MCF 10A (cell line): Measurements from ENCODE around the gene ATP5MC3. TPM values are rescaled to one million over a fixed set of nuclear protein-coding genes. Genes with fewer than 3 reads are reported as not detected.

Experiments used
- BruUV-seq: library from RNA; stranded (reverse); fragments of 400-500 nt; replicated peaks from 2 replicates; lab custom pipeline; 2021; lab: Mats Ljungman, UMichigan
- CTCF ChIA-PET: fragments of 300-600 bp; sonication (Branson Sonifier 250); formaldehyde crosslinking; extraction: SDS; loops from one replicate; lab custom pipeline; 2021; ENCODE audit warnings: antibody characterized with exemption, inconsistent platforms; lab: Yijun Ruan, JAX
- POLR2A ChIA-PET: fragments of 300-600, 350-650 bp; sonication (Branson Sonifier 250); formaldehyde crosslinking; extraction: SDS; loops from one replicate; lab custom pipeline; 2020; ENCODE audit warnings: antibody characterized with exemption, inconsistent platforms; lab: Yijun Ruan, JAX
- DNase-seq: peaks from one replicate; pipeline ENCODE4 v3.0.0-alpha.2; 2018; ENCODE audit not compliant: unreplicated experiment
- H3K27ac Mint-ChIP-seq: one replicate; pipeline ENCODE4 v1.8.0; 2022; ENCODE audit warnings: mild to moderate bottlenecking, low read depth, mixed read lengths; ENCODE audit not compliant: unreplicated experiment
- H3K27me3 Mint-ChIP-seq: one replicate; pipeline ENCODE4 v1.8.0; 2022; ENCODE audit warnings: mixed read lengths; ENCODE audit not compliant: insufficient read depth, unreplicated experiment
- H3K36me3 Mint-ChIP-seq: one replicate; pipeline ENCODE4 v1.8.0; 2022; ENCODE audit warnings: mild to moderate bottlenecking, moderate library complexity, mixed read lengths; ENCODE audit not compliant: insufficient read depth, unreplicated experiment
- H3K4me1 Mint-ChIP-seq: one replicate; pipeline ENCODE4 v1.8.0; 2022; ENCODE audit warnings: mixed read lengths; ENCODE audit not compliant: insufficient read depth, unreplicated experiment
- H3K4me3 Mint-ChIP-seq: one replicate; pipeline ENCODE4 v1.8.0; 2022; ENCODE audit warnings: mild to moderate bottlenecking, moderate library complexity, mixed read lengths; ENCODE audit not compliant: unreplicated experiment
- H3K9me3 Mint-ChIP-seq: one replicate; pipeline ENCODE4 v1.8.0; 2022; ENCODE audit warnings: mixed read lengths; ENCODE audit not compliant: unreplicated experiment
- intact Hi-C: fragments of 100-400 bp; cut with micrococcal nuclease; formaldehyde crosslinking; loops from 2 replicates; pipeline ENCODE4 v1.14.1; 2022
- total RNA-seq: library from RNA; stranded (reverse); gene quantifications from 2 replicates; pipeline ENCODE4 v1.2.3, GENCODE V29; 2022
- TF ChIP-seq, protein P1 (sequence below): fragments of 200-600 bp; IDR thresholded peaks from one replicate; pipeline ENCODE4 v1.8.0; 2022; ENCODE audit warnings: antibody characterized with exemption, mild to moderate bottlenecking; ENCODE audit not compliant: unreplicated experiment

ATP5MC3 gene
- total RNA-seq, 1 experiment from 2014 or later, result 277 TPM

DNA sequence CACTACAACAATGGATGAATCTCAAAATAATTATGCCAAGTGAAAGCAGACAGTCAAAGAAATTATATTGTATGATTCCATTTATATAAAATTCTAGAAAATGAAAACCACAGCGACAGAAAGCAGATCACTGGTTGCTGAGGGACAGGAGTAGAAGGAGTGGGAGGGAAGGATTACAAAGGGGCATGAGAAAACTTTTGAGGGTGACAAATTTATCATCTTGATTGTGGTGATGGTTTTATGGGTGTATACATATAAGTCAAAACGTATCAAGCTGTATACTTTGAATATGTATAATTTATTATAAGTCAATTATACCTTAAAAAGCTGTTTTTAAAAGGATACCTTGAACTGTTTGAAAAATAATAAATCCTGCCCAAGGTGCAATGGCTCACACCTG, 41.2 kb downstream of the ATP5MC3 start:
- Mint-ChIP-seq H3K4me3 (no peak overlapping the region), H3K36me3 (peaks cover 23% of the 10 kb centered on the region), H3K9me3 (no peaks in the 10 kb centered on the region), H3K27me3 (no peaks in the 10 kb centered on the region), H3K4me1 (no peaks in the 10 kb centered on the region), H3K27ac (no peak overlapping the region)
- intact Hi-C loops, result no loop called here
- DNase-seq, result no peak
- TF ChIP-seq, protein P1, sequence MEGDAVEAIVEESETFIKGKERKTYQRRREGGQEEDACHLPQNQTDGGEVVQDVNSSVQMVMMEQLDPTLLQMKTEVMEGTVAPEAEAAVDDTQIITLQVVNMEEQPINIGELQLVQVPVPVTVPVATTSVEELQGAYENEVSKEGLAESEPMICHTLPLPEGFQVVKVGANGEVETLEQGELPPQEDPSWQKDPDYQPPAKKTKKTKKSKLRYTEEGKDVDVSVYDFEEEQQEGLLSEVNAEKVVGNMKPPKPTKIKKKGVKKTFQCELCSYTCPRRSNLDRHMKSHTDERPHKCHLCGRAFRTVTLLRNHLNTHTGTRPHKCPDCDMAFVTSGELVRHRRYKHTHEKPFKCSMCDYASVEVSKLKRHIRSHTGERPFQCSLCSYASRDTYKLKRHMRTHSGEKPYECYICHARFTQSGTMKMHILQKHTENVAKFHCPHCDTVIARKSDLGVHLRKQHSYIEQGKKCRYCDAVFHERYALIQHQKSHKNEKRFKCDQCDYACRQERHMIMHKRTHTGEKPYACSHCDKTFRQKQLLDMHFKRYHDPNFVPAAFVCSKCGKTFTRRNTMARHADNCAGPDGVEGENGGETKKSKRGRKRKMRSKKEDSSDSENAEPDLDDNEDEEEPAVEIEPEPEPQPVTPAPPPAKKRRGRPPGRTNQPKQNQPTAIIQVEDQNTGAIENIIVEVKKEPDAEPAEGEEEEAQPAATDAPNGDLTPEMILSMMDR, result no peak
- ChIA-PET POLR2A (interaction anchor here (0.6 to 2.4 kb wide), 4 partner anchors 10 to 221 kb away, joined by 3 to 9 read pairs (median 4); no protein-coding TSS in a partner anchor), CTCF (interaction anchor here (0.6 to 1.2 kb wide), 2 partner anchors 13 to 37 kb away, joined by 3 read pairs; no protein-coding TSS in a partner anchor)
- no TSS peak for BruUV-seq

DNA sequence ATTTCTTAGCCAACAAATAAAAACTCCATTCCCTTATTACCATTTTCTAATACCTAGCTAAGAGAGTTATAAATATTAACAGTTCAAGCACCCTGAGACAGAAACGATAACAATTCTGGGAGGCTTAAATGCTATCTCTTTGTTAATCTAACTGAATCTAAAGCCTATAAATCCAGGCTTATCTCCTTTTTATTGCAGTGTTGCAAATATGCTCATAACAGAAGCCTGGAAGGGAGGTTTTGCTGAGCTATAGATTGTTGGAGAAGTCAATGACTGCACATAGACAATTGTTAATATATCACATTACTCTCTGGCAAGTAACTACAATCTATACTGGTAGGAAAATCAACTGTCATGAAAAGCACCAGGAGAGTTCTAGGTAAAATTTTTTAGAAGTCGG, 43.7 kb downstream of the ATP5MC3 start:
- Mint-ChIP-seq H3K4me1 (no peaks in the 10 kb centered on the region), H3K4me3 (no peak overlapping the region), H3K27ac (no peak overlapping the region)

DNA sequence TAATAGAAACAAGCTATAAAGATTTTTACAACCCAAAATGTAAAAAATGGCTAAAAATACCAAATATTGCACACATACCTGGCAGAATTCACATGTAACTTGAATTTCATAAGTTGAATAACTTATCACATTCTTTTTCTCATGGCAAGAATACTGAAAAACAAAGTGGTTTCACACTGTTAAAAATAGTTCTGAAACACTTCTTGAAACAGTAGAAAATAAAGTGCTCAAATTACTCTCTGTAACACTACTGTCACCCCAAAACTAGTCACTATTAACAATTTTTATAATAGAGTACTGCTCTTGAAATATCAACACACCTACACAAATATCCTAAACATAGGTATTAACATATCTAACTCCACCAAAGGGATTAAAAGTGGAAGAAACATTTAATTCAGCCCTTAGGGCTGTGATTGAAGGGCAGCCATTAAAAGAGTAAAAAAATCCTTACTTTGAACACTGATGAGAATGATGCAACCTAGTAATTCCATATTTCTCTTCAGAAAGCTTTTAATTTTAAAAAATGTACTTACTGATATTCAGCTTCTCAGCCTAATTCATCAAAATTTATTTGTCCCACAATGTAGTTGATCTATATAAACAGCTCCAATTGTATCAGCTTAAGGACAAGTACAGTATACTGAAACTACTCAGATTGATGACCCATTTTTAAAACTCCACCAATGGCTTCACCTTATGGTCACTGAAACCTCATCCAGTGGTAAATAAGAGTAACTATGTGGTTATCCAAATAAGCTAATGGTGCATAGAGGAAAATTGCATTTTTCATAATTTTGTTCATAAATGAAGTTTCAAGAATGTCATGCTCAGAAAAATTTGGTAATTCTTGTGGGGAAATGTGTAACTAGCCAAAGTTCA, 44.9 kb downstream of the ATP5MC3 start:
- DNase-seq, result no peak
- Mint-ChIP-seq H3K9me3 (no peaks in the 10 kb centered on the region), H3K27ac (no peak overlapping the region), H3K4me1 (no peaks in the 10 kb centered on the region), H3K27me3 (no peaks in the 10 kb centered on the region), H3K36me3 (peaks cover 37% of the 10 kb centered on the region), H3K4me3 (no peak overlapping the region)
- intact Hi-C loops, result no loop called here
- TF ChIP-seq, protein P1, result no peak
- no TSS peak for BruUV-seq
- ChIA-PET CTCF (interaction anchor here (0.6 to 1.1 kb wide), 2 partner anchors 27 to 439 kb away, joined by 3 read pairs; no protein-coding TSS in a partner anchor), POLR2A (interaction anchor here (0.6 to 1.3 kb wide), 7 partner anchors 9 to 32 kb away, joined by 3 to 4 read pairs (median 3); no protein-coding TSS in a partner anchor)

More for the DNA sequence above, 43.7 kb downstream of the ATP5MC3 start:
- peaks cover 38% of the 10 kb centered on the region for H3K36me3 Mint-ChIP-seq
- H3K27me3 Mint-ChIP-seq, result no peaks in the 10 kb centered on the region
- ChIA-PET CTCF (no interaction called here), POLR2A (interaction anchor here (0.8 to 2.4 kb wide), 4 partner anchors 10 to 31 kb away, joined by 3 to 9 read pairs (median 4); no protein-coding TSS in a partner anchor)
- TF ChIP-seq, protein P1, result no peak
- BruUV-seq, result no TSS peak
- DNase-seq, result no peak
- H3K9me3 Mint-ChIP-seq, result no peaks in the 10 kb centered on the region
- intact Hi-C loops, result no loop called here

DNA sequence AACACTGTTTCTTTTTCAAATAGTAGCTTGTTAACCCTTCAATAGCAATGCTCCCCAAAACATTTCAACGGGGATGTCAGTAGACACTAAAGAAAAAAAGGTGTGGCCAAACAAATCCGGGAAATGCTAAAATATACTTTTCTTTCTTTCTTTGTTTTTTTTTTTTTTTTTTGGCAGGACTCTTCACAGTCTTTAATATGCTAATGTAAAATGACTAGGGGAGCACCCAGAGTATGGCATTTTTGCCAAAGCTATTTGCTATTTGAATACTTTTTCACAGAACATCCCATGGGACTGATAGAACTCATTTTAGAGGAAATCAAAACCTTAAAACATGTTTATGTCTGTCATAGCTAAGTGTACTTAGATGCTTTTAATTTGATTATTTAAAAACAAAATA, 45.6 kb downstream of the ATP5MC3 start:
- no peaks in the 10 kb centered on the region for H3K27me3 Mint-ChIP-seq
- no TSS peak for BruUV-seq
- H3K4me3 Mint-ChIP-seq, result no peak overlapping the region
- intact Hi-C loops, result no loop called here
- no peaks in the 10 kb centered on the region for H3K9me3 Mint-ChIP-seq
- peaks cover 30% of the 10 kb centered on the region for H3K36me3 Mint-ChIP-seq
- TF ChIP-seq, protein P1, result no peak
- H3K27ac Mint-ChIP-seq, result no peak overlapping the region
- no peak for DNase-seq
- ChIA-PET POLR2A (interaction anchor here (0.9 to 1.3 kb wide), 3 partner anchors 9 to 33 kb away, joined by 3 read pairs; no protein-coding TSS in a partner anchor), CTCF (no interaction called here)
- H3K4me1 Mint-ChIP-seq, result no peaks in the 10 kb centered on the region
